Panc1 (cell line): ENCODE results near the gene NME8. TPM values are rescaled to one million over a fixed set of nuclear protein-coding genes. Genes with fewer than 3 reads are reported as not detected.

Experiments used
- ATAC-seq: fragments of 200-7000 bp; cut with Tn5 transposase; 2 replicates; pipeline ENCODE4 v1.9.1; 2020; ENCODE audit warnings: mild to moderate bottlenecking, moderate library complexity
- BruUV-seq: library from RNA; stranded (reverse); fragments of 400-500 nt; replicated peaks from 2 replicates; lab custom pipeline; 2021; lab: Mats Ljungman, UMichigan
- CTCF ChIA-PET: fragments of 300-600 bp; sonication (Branson Sonifier 250); formaldehyde crosslinking; loops from one replicate; lab custom pipeline; 2022; ENCODE audit warnings: antibody characterized with exemption; lab: Charles Lee
- POLR2A ChIA-PET: fragments of 300-600 bp; sonication (Branson Sonifier 250); formaldehyde crosslinking; loops from one replicate; lab custom pipeline; 2022; ENCODE audit warnings: antibody characterized with exemption; lab: Charles Lee
- DNase-seq: peaks from one replicate; pipeline ENCODE4 v3.0.0-alpha.2; 2010; ENCODE audit warnings: low read depth, low spot score
- H3K27ac ChIP-seq: 2 replicates; pipeline ENCODE4 v1.5.1; 2011; ENCODE audit warnings: mild to moderate bottlenecking, low read length, inconsistent platforms
- H3K27me3 ChIP-seq: fragments of 200-500 bp; sonication (Bioruptor generic); 2 replicates; pipeline ENCODE4 v1.6.0; 2014; ENCODE audit warnings: low read length, inconsistent platforms; ENCODE audit not compliant: control insufficient read depth, insufficient read depth
- H3K36me3 ChIP-seq: fragments of 200-500 bp; sonication (Bioruptor generic); 2 replicates; pipeline ENCODE4 v1.5.1; 2014; ENCODE audit warnings: inconsistent platforms, mild to moderate bottlenecking, low read length, moderate library complexity; ENCODE audit not compliant: control insufficient read depth, insufficient read depth
- H3K4me1 ChIP-seq: 2 replicates; pipeline ENCODE4 v1.5.1; 2011; ENCODE audit warnings: inconsistent platforms, mild to moderate bottlenecking, low read length, moderate library complexity; ENCODE audit not compliant: control insufficient read depth, insufficient read depth
- H3K4me3 ChIP-seq, 2 experiments: 2 replicates each; pipeline ENCODE4 v1.5.1; 2011 to 2012; ENCODE audit warnings: low read depth in 2 of 2, low read length in 2 of 2, mild to moderate bottlenecking in 2 of 2, inconsistent platforms in 1 of 2, moderate library complexity in 1 of 2
- H3K9me3 ChIP-seq: fragments of 200-500 bp; sonication (Bioruptor generic); 2 replicates; pipeline ENCODE4 v1.5.1; 2014; ENCODE audit warnings: low read depth, mild to moderate bottlenecking, inconsistent platforms, low read length, moderate library complexity; ENCODE audit not compliant: control insufficient read depth, insufficient read depth
- POLR2AphosphoS5 ChIP-seq: IDR thresholded peaks from 2 replicates; pipeline ENCODE4 v1.6.1; 2012; ENCODE audit warnings: mild to moderate bottlenecking, low read depth, low read length, moderate library complexity
- SIN3A ChIP-seq: IDR thresholded peaks from 2 replicates; pipeline ENCODE4 v1.6.1; 2012; ENCODE audit warnings: low read depth, mild to moderate bottlenecking, low read length, moderate library complexity, borderline replicate concordance; ENCODE audit not compliant: insufficient read depth
- TCF7L2 ChIP-seq: IDR thresholded peaks from 2 replicates; pipeline ENCODE4 v1.6.1; 2011; ENCODE audit warnings: mild to moderate bottlenecking, low read depth, low read length, inconsistent platforms
- in situ Hi-C: cut with HindIII; loops from 2 replicates; pipeline ENCODE4 v1.10.0; 2016; ENCODE audit warnings: low sequenced_read_pairs, low pct_unique_long_range_greater_than_20kb
- intact Hi-C: fragments of 100-400 bp; cut with micrococcal nuclease; formaldehyde crosslinking; loops from one replicate; pipeline ENCODE4 v1.10.0; 2022; ENCODE audit not compliant: unreplicated experiment
- total RNA-seq: library from RNA; stranded (reverse); gene quantifications from one replicate; pipeline ENCODE4 v1.2.1, GENCODE V29; 2021; ENCODE audit not compliant: unreplicated experiment
- TF ChIP-seq, protein P1 (sequence below): fragments of 450-650 bp; IDR thresholded peaks from 2 replicates; pipeline ENCODE4 v1.5.1; 2017; ENCODE audit warnings: mild to moderate bottlenecking
- TF ChIP-seq, protein P2 (sequence below), 2 experiments: IDR thresholded peaks; 2 replicates each; pipeline ENCODE4 v1.6.1; 2011 to 2012; ENCODE audit warnings: low read depth in 2 of 2, control low read depth in 1 of 2, low read length in 1 of 2, mild to moderate bottlenecking in 1 of 2, moderate library complexity in 1 of 2; ENCODE audit not compliant: insufficient read depth in 1 of 2

The NME8 gene
- total RNA-seq, 1 experiment from 2014 or later: not detected

DNA sequence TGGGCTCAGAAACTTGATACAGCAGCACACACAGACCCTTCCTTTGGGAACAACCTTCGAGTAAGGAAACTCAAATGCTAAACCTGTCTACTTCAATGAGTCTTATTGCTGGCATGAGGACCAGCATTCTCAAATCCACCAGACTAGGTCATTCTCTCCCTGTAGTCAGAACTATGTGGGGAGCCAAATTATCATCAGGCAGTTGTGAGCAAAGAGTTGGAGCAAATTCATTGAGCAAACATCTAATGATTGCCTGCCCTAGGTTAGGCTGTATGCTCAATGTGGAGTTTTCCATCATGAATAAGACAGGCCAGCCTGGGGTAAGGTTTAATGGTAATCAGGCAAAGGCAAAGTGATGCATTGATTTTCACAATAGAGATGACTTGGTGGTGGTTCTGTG lies 75.6 kb downstream of the NME8 start:
- BruUV-seq: no TSS peak
- peaks cover 18% of the 10 kb centered on the region for H3K4me1 ChIP-seq
- no peak overlapping the region for H3K27ac ChIP-seq
- peaks cover 15% of the 10 kb centered on the region; the same call in 1 of the 2 replicates for H3K9me3 ChIP-seq
- H3K4me3 ChIP-seq: no peak overlapping the region
- in situ Hi-C loops (no loop called here), intact Hi-C loops (no loop called here)
- no peaks in the 10 kb centered on the region for H3K36me3 ChIP-seq
- TF ChIP-seq, protein P1, sequence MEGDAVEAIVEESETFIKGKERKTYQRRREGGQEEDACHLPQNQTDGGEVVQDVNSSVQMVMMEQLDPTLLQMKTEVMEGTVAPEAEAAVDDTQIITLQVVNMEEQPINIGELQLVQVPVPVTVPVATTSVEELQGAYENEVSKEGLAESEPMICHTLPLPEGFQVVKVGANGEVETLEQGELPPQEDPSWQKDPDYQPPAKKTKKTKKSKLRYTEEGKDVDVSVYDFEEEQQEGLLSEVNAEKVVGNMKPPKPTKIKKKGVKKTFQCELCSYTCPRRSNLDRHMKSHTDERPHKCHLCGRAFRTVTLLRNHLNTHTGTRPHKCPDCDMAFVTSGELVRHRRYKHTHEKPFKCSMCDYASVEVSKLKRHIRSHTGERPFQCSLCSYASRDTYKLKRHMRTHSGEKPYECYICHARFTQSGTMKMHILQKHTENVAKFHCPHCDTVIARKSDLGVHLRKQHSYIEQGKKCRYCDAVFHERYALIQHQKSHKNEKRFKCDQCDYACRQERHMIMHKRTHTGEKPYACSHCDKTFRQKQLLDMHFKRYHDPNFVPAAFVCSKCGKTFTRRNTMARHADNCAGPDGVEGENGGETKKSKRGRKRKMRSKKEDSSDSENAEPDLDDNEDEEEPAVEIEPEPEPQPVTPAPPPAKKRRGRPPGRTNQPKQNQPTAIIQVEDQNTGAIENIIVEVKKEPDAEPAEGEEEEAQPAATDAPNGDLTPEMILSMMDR: no peak
- TF ChIP-seq TCF7L2: no peak
- TF ChIP-seq SIN3A: no peak
- TF ChIP-seq, protein P2, sequence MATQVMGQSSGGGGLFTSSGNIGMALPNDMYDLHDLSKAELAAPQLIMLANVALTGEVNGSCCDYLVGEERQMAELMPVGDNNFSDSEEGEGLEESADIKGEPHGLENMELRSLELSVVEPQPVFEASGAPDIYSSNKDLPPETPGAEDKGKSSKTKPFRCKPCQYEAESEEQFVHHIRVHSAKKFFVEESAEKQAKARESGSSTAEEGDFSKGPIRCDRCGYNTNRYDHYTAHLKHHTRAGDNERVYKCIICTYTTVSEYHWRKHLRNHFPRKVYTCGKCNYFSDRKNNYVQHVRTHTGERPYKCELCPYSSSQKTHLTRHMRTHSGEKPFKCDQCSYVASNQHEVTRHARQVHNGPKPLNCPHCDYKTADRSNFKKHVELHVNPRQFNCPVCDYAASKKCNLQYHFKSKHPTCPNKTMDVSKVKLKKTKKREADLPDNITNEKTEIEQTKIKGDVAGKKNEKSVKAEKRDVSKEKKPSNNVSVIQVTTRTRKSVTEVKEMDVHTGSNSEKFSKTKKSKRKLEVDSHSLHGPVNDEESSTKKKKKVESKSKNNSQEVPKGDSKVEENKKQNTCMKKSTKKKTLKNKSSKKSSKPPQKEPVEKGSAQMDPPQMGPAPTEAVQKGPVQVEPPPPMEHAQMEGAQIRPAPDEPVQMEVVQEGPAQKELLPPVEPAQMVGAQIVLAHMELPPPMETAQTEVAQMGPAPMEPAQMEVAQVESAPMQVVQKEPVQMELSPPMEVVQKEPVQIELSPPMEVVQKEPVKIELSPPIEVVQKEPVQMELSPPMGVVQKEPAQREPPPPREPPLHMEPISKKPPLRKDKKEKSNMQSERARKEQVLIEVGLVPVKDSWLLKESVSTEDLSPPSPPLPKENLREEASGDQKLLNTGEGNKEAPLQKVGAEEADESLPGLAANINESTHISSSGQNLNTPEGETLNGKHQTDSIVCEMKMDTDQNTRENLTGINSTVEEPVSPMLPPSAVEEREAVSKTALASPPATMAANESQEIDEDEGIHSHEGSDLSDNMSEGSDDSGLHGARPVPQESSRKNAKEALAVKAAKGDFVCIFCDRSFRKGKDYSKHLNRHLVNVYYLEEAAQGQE (IDR thresholded peaks at IDR 0.05; ENCODE audit: insufficient read depth in 1 of 2, low read depth in 2 of 2, low read length in 1 of 2): no peak
- no peak for TF ChIP-seq POLR2AphosphoS5
- no peaks in the 10 kb centered on the region for H3K27me3 ChIP-seq
- CTCF ChIA-PET: no interaction called here
- no peak for ATAC-seq
- POLR2A ChIA-PET: no interaction called here
- no peak for DNase-seq

DNA sequence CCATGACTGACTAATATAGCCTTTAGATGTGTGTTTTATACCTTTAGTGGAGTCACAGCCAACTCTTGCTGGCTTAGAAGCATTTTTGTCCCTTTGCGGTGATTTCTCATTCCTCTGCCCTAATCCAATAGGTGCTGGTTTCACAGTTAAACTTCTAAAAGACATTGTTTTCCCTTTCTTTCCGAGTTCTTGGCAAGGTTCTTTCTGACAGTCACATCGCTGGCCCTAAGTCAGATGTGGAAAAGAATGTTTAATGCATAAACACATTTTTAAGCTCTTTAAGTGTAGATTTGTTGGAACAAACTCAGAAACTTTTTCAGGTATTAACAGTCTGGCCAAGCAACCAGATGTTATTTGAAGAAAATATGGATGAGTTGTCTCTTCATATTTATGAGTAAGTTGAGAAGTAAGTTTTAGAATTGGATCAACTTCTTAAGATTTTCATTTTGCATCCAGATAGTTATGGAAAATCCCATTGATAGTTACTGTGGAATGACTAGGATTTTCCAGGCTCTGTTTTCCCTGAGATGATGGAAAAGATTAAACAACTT lies 76.2 kb downstream of the NME8 start:
- H3K27ac ChIP-seq: no peak overlapping the region
- H3K4me3 ChIP-seq: no peak overlapping the region
- in situ Hi-C loops: no loop called here
- intact Hi-C loops: no loop called here
- ChIA-PET POLR2A (no interaction called here), CTCF (no interaction called here)
- peaks cover 20% of the 10 kb centered on the region for H3K4me1 ChIP-seq
- peaks cover 15% of the 10 kb centered on the region; the same call in 1 of the 2 replicates for H3K9me3 ChIP-seq
- no TSS peak for BruUV-seq
- DNase-seq: no peak
- H3K36me3 ChIP-seq: no peaks in the 10 kb centered on the region
- TF ChIP-seq, protein P1: no peak
- no peak for TF ChIP-seq POLR2AphosphoS5
- no peak for TF ChIP-seq SIN3A
- TF ChIP-seq TCF7L2: no peak
- TF ChIP-seq, protein P2 (IDR thresholded peaks at IDR 0.05; ENCODE audit: insufficient read depth in 1 of 2, low read depth in 2 of 2, low read length in 1 of 2): no peak
- no peak for ATAC-seq
- H3K27me3 ChIP-seq: no peaks in the 10 kb centered on the region
